Activated naive CD8-positive, alpha-beta T cell treated with anti-CD3 and anti-CD28 coated beads for 36 hours (primary cell): Measurements from ENCODE around the gene DGKQ. TPM values are rescaled to one million over a fixed set of nuclear protein-coding genes. Genes with fewer than 3 reads are reported as not detected.

Experiments
- DNase-seq: peaks from one replicate; pipeline ENCODE4 v3.0.0; 2021
- H3K27ac Mint-ChIP-seq: one replicate; pipeline ENCODE4 v1.8.0; 2022; ENCODE audit warnings: mild to moderate bottlenecking, moderate library complexity, mixed read lengths
- H3K27me3 Mint-ChIP-seq: one replicate; pipeline ENCODE4 v1.8.0; 2022; ENCODE audit warnings: mild to moderate bottlenecking, mixed read lengths
- H3K36me3 Mint-ChIP-seq: one replicate; pipeline ENCODE4 v1.8.0; 2021; ENCODE audit warnings: mild to moderate bottlenecking, mixed read lengths
- H3K4me1 Mint-ChIP-seq: one replicate; pipeline ENCODE4 v1.8.0; 2021; ENCODE audit warnings: mixed read lengths
- H3K4me3 Mint-ChIP-seq: one replicate; pipeline ENCODE4 v1.8.0; 2022; ENCODE audit warnings: mild to moderate bottlenecking, moderate library complexity, mixed read lengths
- H3K9me3 Mint-ChIP-seq: one replicate; pipeline ENCODE4 v1.8.0; 2022; ENCODE audit warnings: mixed read lengths
- total RNA-seq, 2 experiments: library from RNA; stranded (reverse); gene quantifications; one replicate each; pipeline ENCODE4 v1.2.3, GENCODE V29; 2021

DGKQ gene
- total RNA-seq, 2 experiments from 2014 or later = 12.5 to 14.0 TPM

- Mint-ChIP-seq H3K36me3 (peaks cover 4% of the 10 kb centered on the region), H3K4me1 (no peaks in the 10 kb centered on the region), H3K27ac (no peak overlapping the region), H3K27me3 (no peaks in the 10 kb centered on the region), H3K9me3 (no peaks in the 10 kb centered on the region), H3K4me3 (no peak overlapping the region)
- no peak for DNase-seq
These were observed 16.7 kb downstream of the DGKQ start for GRCh38 chr4:956531-957230.

- H3K27ac Mint-ChIP-seq = no peak overlapping the region
- H3K36me3 Mint-ChIP-seq = peaks cover 4% of the 10 kb centered on the region
- H3K27me3 Mint-ChIP-seq = no peaks in the 10 kb centered on the region
- H3K4me1 Mint-ChIP-seq = no peaks in the 10 kb centered on the region
- no peaks in the 10 kb centered on the region for H3K9me3 Mint-ChIP-seq
- no peak overlapping the region for H3K4me3 Mint-ChIP-seq
- DNase-seq = no peak
These were observed 17.4 kb downstream of the DGKQ start for GRCh38 chr4:955931-956381.

- H3K4me1 Mint-ChIP-seq = no peaks in the 10 kb centered on the region
- no peak overlapping the region for H3K4me3 Mint-ChIP-seq
- H3K27me3 Mint-ChIP-seq = no peaks in the 10 kb centered on the region
- peaks cover 4% of the 10 kb centered on the region for H3K36me3 Mint-ChIP-seq
- no peak for DNase-seq
- no peak overlapping the region for H3K27ac Mint-ChIP-seq
- no peaks in the 10 kb centered on the region for H3K9me3 Mint-ChIP-seq
These were observed 18.0 kb downstream of the DGKQ start for GRCh38 chr4:955161-955921.

GRCh38 chr4:954211-955020 is 19.0 kb downstream of the DGKQ start:
- Mint-ChIP-seq H3K9me3 (no peaks in the 10 kb centered on the region), H3K27me3 (no peaks in the 10 kb centered on the region), H3K4me1 (no peaks in the 10 kb centered on the region), H3K36me3 (peaks cover 4% of the 10 kb centered on the region), H3K4me3 (no peak overlapping the region), H3K27ac (no peak overlapping the region)
- DNase-seq = no peak

- no peak overlapping the region for H3K27ac Mint-ChIP-seq
These were observed 19.8 kb downstream of the DGKQ start for GRCh38 chr4:953574-953915.

GRCh38 chr4:952881-953573 is 20.3 kb downstream of the DGKQ start:
- no peak for DNase-seq
- no peaks in the 10 kb centered on the region for H3K4me1 Mint-ChIP-seq
- H3K36me3 Mint-ChIP-seq = no peaks in the 10 kb centered on the region
- no peaks in the 10 kb centered on the region for H3K9me3 Mint-ChIP-seq
- H3K27ac Mint-ChIP-seq = no peak overlapping the region
- H3K27me3 Mint-ChIP-seq = no peaks in the 10 kb centered on the region
- no peak overlapping the region for H3K4me3 Mint-ChIP-seq

More at GRCh38 chr4:953574-953915, 19.8 kb downstream of the DGKQ start:
- H3K27me3 Mint-ChIP-seq = no peaks in the 10 kb centered on the region
- peaks cover 1% of the 10 kb centered on the region for H3K36me3 Mint-ChIP-seq
- no peak for DNase-seq
- no peaks in the 10 kb centered on the region for H3K4me1 Mint-ChIP-seq
- H3K4me3 Mint-ChIP-seq = no peak overlapping the region
- no peaks in the 10 kb centered on the region for H3K9me3 Mint-ChIP-seq

- no peak for DNase-seq
- no peak overlapping the region for H3K27ac Mint-ChIP-seq
These were observed 21.5 kb downstream of the DGKQ start for GRCh38 chr4:951594-952468.

GRCh38 chr4:951186-951585 is 22.2 kb downstream of the DGKQ start:
- Mint-ChIP-seq H3K27ac (no peak overlapping the region), H3K9me3 (no peaks in the 10 kb centered on the region), H3K27me3 (no peaks in the 10 kb centered on the region), H3K4me1 (no peaks in the 10 kb centered on the region), H3K4me3 (no peak overlapping the region), H3K36me3 (no peaks in the 10 kb centered on the region)
- DNase-seq = no peak

More at GRCh38 chr4:951594-952468, 21.5 kb downstream of the DGKQ start:
- Mint-ChIP-seq H3K4me3 (no peak overlapping the region), H3K36me3 (no peaks in the 10 kb centered on the region), H3K27me3 (no peaks in the 10 kb centered on the region), H3K4me1 (no peaks in the 10 kb centered on the region), H3K9me3 (no peaks in the 10 kb centered on the region)

GRCh38 chr4:950136-951020 is 23.0 kb downstream of the DGKQ start:
- DNase-seq = no peak
- H3K36me3 Mint-ChIP-seq = no peaks in the 10 kb centered on the region
- no peaks in the 10 kb centered on the region for H3K4me1 Mint-ChIP-seq
- no peaks in the 10 kb centered on the region for H3K9me3 Mint-ChIP-seq
- H3K4me3 Mint-ChIP-seq = no peak overlapping the region
- H3K27me3 Mint-ChIP-seq = no peaks in the 10 kb centered on the region
- no peak overlapping the region for H3K27ac Mint-ChIP-seq

GRCh38 chr4:949656-950055 is 23.7 kb downstream of the DGKQ start:
- no peaks in the 10 kb centered on the region for H3K27me3 Mint-ChIP-seq
- no peak for DNase-seq
- no peaks in the 10 kb centered on the region for H3K4me1 Mint-ChIP-seq
- H3K36me3 Mint-ChIP-seq = no peaks in the 10 kb centered on the region
- no peaks in the 10 kb centered on the region for H3K9me3 Mint-ChIP-seq
- H3K4me3 Mint-ChIP-seq = no peak overlapping the region
- no peak overlapping the region for H3K27ac Mint-ChIP-seq

- Mint-ChIP-seq H3K36me3 (no peaks in the 10 kb centered on the region), H3K27me3 (no peaks in the 10 kb centered on the region), H3K27ac (no peak overlapping the region), H3K4me1 (no peaks in the 10 kb centered on the region), H3K4me3 (no peak overlapping the region), H3K9me3 (no peaks in the 10 kb centered on the region)
- no peak for DNase-seq
These were observed 24.5 kb downstream of the DGKQ start for GRCh38 chr4:948936-949300.

- Mint-ChIP-seq H3K27me3 (no peaks in the 10 kb centered on the region), H3K4me3 (no peak overlapping the region), H3K4me1 (no peaks in the 10 kb centered on the region), H3K9me3 (no peaks in the 10 kb centered on the region), H3K27ac (no peak overlapping the region), H3K36me3 (no peaks in the 10 kb centered on the region)
- DNase-seq = no peak
These were observed 25.1 kb downstream of the DGKQ start for GRCh38 chr4:948101-948935.

GRCh38 chr4:947491-947971 is 25.8 kb downstream of the DGKQ start:
- H3K4me1 Mint-ChIP-seq = no peaks in the 10 kb centered on the region

More at GRCh38 chr4:947491-947971, 25.8 kb downstream of the DGKQ start:
- DNase-seq = no peak
- Mint-ChIP-seq H3K4me3 (no peak overlapping the region), H3K36me3 (no peaks in the 10 kb centered on the region), H3K9me3 (no peaks in the 10 kb centered on the region), H3K27ac (no peak overlapping the region), H3K27me3 (no peaks in the 10 kb centered on the region)
